ENCODE results near the gene POLR3C.

The POLR3C gene

DNA sequence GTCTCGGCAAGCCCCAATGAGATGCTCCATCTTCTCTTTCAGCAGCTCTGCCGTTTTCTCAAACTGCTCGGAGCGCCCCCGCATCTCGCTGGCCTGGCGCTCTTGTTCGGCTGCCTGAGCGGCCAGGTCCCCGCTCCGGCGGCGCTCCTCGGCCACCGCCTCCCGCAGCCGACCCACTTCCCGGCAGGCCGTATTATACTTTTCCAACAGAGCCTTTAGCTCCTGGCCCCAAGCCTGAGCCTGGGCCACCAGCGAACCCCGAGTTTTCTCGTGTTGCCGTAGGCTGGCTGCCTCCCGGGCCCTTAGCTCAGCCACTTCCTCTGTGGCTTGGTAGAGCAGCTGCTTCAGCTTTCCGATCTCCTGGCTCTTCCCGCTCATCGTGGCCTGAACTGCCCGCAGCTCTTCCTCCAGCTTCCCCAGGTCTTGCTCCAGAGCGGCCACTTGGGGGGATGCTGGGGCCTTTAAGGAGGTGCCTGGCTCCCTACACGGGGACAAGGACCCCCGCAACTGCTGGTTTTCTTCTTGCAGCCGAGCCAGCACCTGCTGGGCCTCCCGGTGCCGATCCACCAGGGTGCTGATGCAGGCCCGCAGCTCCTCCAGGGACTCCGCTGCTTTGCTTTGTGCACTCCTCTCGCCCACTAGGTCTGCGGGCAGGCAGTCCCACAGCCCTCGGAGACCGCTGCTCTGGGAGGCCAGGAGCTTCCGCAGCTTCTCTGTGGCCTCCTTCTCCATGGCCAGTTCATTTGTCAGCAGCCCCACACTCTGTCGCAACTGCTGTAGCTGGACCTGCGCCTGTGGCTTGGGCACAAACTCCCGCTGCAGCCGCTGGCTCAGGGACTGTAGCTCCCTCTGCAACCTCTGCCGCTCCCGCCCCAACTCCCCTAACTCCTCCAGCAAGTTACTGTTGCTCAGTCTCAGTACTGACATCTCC lies 48.3 kb downstream of the POLR3C start:
- DNase-seq (ENCODE audit: low spot score): peak; percentile 54

DNA sequence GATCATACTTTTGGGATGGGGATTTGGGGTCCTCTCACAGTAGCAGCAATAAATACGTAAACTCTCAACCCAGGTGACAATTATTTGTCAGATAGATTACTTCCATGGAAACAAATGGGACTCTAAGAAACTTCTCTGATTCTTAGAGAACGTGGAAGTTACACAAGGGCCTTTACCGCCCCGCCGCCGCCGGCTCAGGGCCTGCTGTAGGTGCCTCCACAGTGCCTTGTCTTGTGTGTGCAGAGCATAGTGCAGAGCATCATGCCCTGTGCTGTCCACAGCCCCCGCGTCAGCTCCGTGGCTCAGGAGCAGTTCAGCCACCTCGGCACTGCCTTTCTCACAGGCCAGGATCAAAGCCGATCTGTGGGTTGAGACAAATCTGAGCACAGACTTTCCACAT lies 50.6 kb downstream of the POLR3C start:
- DNase-seq (ENCODE audit: low spot score): no peak

DNA sequence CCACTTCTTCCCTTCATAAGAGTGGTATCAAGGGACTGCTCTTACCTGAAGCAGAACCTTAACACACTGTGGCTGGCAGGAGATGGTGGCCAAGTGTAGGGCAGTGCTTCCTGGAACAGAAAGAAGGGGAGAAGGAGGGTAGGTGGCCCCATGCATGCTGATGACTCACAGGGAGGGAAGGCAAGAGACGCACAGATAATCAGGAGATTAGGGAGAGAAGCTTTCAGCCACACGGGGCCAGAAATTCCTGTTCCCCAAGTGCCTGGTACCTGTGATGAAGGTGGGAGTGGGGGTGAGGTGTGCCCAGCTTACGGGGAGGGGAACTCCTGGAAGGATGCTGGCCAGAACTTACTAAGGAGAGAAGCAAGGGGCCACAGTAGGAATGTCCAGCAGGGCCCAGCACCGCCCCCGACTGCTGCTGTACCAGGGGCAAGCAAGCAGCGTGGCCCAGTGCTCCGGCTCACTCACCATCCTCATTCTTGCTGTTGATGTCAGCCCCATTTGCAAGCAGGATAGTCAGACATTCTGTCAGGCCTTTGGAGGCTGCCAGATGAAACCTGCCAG lies 54.0 kb downstream of the POLR3C start:
- no peak for DNase-seq (ENCODE audit: low spot score)

- DNase-seq (ENCODE audit: low spot score): no peak
Measured at GRCh38 chr1:145878724-145879123, 54.7 kb downstream of the POLR3C start.

DNA sequence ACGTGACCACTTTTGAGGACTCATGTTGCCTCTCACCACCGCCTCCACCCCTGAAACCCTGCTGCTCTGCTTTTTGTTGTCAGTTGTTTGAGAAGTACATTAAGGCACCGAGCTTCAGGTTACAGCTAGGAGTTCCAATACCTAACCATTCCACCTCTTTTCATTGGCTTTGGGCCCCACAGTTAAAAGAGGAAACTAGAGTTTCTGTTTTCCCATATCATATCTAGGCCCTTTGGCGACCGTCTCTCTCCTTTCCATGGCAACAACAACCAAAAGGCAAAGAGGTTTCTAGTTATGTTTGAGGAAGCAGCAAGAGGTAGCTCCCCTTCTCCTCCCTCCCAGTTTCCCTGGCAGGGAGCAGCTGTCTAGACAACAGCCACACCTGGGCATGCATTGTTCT lies 55.8 kb downstream of the POLR3C start:
- no peak for DNase-seq (ENCODE audit: low spot score)

GRCh38 chr1:145884675-145885074 lies 60.7 kb downstream of the POLR3C start:
- DNase-seq (ENCODE audit: low spot score): peak; percentile 73

- DNase-seq (ENCODE audit: low spot score): peak; percentile 94
Measured at GRCh38 chr1:145885738-145886287, 61.8 kb downstream of the POLR3C start, which contains the start of gene ANKRD35. Gene ANKRD35 (minus strand): TSS chr1:145885866. CDS start chr1:145885758, 108 bp downstream.

GRCh38 chr1:145886390-145886789 lies 62.4 kb downstream of the POLR3C start:
- no peak for DNase-seq (ENCODE audit: low spot score)

DNA sequence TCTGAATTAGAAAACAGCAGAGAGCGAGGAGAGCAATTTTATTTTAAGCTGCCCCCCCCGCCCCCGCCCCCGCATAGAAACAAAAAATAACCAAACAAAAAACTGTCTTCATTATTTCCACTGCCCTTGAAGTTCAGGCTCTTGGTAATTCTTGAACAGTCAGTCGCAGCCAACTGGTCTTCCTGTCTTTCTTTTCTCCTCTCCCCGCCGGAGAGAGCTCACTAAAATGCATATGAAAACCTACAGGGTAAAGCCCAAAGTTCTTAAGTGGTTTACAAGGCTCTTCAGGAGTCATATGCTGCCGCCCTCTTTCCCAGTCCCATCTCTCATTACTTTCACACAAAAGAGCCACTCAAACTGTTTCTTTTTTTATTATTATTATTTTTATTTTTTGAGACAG lies 62.8 kb downstream of the POLR3C start:
- DNase-seq (ENCODE audit: low spot score): no peak

DNA sequence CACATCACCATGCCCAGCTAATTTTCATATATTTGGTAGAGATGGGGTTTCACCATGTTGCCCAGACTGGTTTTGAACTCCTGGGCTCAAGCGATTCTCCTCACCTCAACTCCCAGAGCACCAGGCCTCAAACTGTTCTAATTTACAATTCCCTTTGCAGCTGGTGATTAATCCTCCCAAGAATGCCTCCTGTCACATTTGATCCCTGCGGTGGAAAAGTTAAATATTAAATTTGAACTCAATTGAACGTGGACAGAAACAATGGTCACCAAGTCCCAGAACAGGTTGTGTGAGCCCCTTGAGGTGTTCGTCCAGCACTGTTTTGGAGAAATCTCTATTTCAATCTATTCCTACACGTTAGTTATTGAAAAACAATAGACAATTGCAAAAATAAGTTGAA lies 63.6 kb downstream of the POLR3C start:
- no peak for DNase-seq (ENCODE audit: low spot score)

DNA sequence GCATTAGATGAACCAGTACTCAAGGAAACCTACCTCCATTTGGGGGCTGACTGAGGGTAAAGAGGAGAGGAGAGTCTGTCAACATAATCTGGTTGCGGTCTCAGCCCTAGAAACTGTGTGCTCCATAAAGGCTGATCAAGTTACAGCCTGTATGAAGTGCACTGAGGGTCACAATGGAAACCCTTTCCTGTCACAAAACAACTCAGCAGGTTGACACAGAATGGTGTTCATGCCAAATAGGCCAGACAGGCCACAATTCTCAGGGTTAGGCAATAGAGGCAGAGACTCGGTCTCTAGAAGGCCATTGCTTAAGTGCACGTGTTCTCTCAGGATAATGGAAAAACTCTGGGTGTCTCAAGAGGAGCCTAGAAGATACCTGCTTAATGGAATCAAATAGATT lies 65.7 kb downstream of the POLR3C start:
- no peak for DNase-seq (ENCODE audit: low spot score)

- no peak for DNase-seq (ENCODE audit: low spot score)
Measured at GRCh38 chr1:145891143-145891542, 67.1 kb downstream of the POLR3C start.

DNA sequence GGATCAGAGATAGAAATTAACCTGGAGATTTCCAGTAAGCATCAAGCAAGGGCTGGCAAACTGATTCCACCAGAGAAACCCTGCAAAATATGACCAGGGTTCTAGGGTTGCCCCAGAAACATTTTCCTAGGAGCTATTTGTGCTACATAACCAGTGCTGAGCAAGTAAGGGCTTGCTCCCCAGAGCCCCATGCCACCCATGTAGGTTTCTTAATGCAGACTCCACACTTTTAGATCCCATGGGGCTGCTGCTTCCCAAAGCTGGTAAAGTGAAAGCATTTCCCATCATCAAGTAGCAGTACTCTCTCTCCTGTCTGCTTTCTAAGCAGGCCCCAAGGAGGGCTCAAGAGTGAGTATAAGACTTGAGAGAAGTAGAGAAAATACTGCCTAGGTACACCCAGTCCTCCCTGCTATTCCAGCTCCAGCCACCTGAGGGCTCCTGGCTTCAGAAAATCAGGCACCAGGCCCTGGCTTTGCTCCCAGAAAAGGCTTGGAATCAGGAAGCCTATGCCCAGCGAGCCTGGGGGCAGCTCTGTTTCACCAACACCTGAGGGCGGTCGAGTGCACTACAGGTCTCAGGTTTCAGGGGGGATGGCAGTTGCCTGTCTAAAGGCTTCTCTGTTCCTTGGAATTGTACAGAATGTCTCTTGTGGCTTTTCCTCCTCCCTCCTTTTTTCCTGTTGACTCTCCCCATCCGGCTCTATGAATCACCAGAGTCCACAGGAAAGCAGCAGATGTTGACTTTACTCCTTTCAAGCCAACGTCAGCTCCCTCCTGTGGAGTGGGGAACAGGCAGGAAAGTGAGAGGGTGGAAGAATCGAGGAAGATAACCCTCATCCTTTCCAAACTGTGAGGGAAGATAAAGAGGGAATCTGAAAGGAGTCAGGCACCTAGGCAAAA lies 67.8 kb downstream of the POLR3C start:
- peak; percentile 96 for DNase-seq (ENCODE audit: low spot score)

GRCh38 chr1:145892486-145893087 lies 68.6 kb downstream of the POLR3C start:
- no peak for DNase-seq (ENCODE audit: low spot score)

DNA sequence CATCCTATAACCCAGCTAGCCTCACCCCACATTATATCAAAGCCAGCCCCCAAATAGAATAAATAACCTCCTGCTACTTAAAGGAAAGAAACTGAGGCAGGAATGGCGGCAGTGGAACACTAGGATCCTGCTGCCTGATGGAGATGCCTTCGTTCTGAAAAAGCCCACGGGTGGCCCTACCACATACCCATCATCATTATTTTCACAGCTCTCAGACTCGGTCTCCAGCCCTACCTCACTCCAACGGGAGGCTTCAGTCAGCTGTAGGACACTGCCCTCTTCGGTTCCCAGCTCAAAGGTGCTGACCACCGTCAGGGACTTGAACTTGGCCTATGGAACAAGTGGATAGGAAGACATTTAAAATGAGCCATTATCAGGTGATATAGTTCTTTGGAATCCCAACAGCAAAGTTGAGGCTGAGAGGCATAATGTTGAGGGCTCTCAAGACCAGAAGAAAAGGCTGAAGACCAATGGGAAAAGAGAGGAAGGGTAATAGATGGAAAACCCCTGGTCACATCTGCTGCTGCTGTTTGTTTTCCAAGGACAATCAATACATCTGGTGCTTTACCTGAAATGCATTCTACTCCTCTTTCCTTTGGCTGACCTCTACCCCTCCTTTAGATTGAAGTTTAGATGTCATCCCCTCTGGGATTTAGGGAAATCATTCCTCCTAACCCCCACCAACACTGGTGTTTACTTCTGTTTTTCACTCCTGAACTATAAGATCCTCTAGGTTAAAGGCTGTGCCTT lies 69.5 kb downstream of the POLR3C start:
- no peak for DNase-seq (ENCODE audit: low spot score)
